Fibroblast of mammary gland (primary cell): Measurements from ENCODE around the gene OTUD7B.
A peak's percentile ranks its signal among the peaks of the same experiment; 100 is the strongest.
"Not testable (repeated sequence)": the region's sequence is repeated elsewhere in the genome, so short reads cannot be mapped to it uniquely, and the experiment has no call there.

Source experiments
- DNase-seq: peaks from one replicate; pipeline ENCODE4 v3.0.0-alpha.2; 2010; ENCODE audit warnings: low read depth
- H3K4me3 ChIP-seq: 2 replicates; pipeline ENCODE4 v1.5.1; 2011; ENCODE audit warnings: low read depth, mild to moderate bottlenecking, low read length, moderate library complexity; ENCODE audit not compliant: control insufficient read depth
- CTCF ChIP-seq: conservative IDR thresholded peaks from 2 replicates; pipeline ENCODE4 v1.5.1; 2011; ENCODE audit warnings: low read depth, low read length, inconsistent platforms; ENCODE audit not compliant: control insufficient read depth, insufficient read depth

The OTUD7B gene

GRCh38 chr1:150010393-150011115, at the start of gene OTUD7B:
Gene OTUD7B, minus strand, starts transcription at chr1:150010726. Its CDS starts 33,216 bp downstream, at chr1:149977510.
- peak within 1 kb of the TSS; percentile 92 for H3K4me3 ChIP-seq
- no peak for TF ChIP-seq CTCF
- peak; percentile 79 for DNase-seq

GRCh38 chr1:150060260-150060659, 49.7 kb upstream of the OTUD7B start:
- H3K4me3 ChIP-seq, result no peak overlapping the region
- no peak for TF ChIP-seq CTCF
- no peak for DNase-seq

- TF ChIP-seq CTCF, result no peak
- H3K4me3 ChIP-seq, result no peak overlapping the region
- DNase-seq, result no peak
Observed at GRCh38 chr1:150056407-150056806, 45.9 kb upstream of the OTUD7B start.

GRCh38 chr1:150055507-150055906, 45.0 kb upstream of the OTUD7B start:
- not testable (repeated sequence) for H3K4me3 ChIP-seq, DNase-seq

GRCh38 chr1:150053926-150054325, 43.4 kb upstream of the OTUD7B start:
- TF ChIP-seq CTCF, result no peak
- no peak overlapping the region for H3K4me3 ChIP-seq
- no peak for DNase-seq

GRCh38 chr1:150051905-150052412, 41.4 kb upstream of the OTUD7B start:
- not testable (repeated sequence) for DNase-seq, H3K4me3 ChIP-seq

GRCh38 chr1:150051089-150051373, 40.5 kb upstream of the OTUD7B start:
- no peak for TF ChIP-seq CTCF

GRCh38 chr1:150049926-150050325, 39.4 kb upstream of the OTUD7B start:
- no peak for DNase-seq
- H3K4me3 ChIP-seq, result no peak overlapping the region
- TF ChIP-seq CTCF, result no peak

More at GRCh38 chr1:150051089-150051373, 40.5 kb upstream of the OTUD7B start:
- H3K4me3 ChIP-seq, result no peak overlapping the region
- no peak for DNase-seq
